Measurements from ENCODE around the gene SNAPIN.
A peak's percentile ranks its signal among the peaks of the same experiment; 100 is the strongest.

SNAPIN gene

GRCh38 chr1:153626904-153627714, 31.4 kb upstream of the SNAPIN start, which contains the start of gene S100A13:
Gene S100A13, minus strand, starts transcription at chr1:153627505. Its CDS starts 1,033 bp downstream, at chr1:153626472.
- peak; percentile 86 for DNase-seq (ENCODE audit: extremely low read depth, low read depth)
- TF ChIP-seq, protein P1, sequence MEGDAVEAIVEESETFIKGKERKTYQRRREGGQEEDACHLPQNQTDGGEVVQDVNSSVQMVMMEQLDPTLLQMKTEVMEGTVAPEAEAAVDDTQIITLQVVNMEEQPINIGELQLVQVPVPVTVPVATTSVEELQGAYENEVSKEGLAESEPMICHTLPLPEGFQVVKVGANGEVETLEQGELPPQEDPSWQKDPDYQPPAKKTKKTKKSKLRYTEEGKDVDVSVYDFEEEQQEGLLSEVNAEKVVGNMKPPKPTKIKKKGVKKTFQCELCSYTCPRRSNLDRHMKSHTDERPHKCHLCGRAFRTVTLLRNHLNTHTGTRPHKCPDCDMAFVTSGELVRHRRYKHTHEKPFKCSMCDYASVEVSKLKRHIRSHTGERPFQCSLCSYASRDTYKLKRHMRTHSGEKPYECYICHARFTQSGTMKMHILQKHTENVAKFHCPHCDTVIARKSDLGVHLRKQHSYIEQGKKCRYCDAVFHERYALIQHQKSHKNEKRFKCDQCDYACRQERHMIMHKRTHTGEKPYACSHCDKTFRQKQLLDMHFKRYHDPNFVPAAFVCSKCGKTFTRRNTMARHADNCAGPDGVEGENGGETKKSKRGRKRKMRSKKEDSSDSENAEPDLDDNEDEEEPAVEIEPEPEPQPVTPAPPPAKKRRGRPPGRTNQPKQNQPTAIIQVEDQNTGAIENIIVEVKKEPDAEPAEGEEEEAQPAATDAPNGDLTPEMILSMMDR (IDR thresholded peaks at IDR 0.05; ENCODE audit: low read depth, low read length), result peak; percentile 73

- TF ChIP-seq, protein P1 (IDR thresholded peaks at IDR 0.05; ENCODE audit: low read depth, low read length), result no peak
- DNase-seq (ENCODE audit: extremely low read depth, low read depth), result no peak
Measured at GRCh38 chr1:153627715-153628626, 30.5 kb upstream of the SNAPIN start, which contains the start of gene S100A1. Gene S100A1, plus strand, starts transcription at chr1:153628434. Its CDS starts 2,088 bp downstream, at chr1:153630522.

DNA sequence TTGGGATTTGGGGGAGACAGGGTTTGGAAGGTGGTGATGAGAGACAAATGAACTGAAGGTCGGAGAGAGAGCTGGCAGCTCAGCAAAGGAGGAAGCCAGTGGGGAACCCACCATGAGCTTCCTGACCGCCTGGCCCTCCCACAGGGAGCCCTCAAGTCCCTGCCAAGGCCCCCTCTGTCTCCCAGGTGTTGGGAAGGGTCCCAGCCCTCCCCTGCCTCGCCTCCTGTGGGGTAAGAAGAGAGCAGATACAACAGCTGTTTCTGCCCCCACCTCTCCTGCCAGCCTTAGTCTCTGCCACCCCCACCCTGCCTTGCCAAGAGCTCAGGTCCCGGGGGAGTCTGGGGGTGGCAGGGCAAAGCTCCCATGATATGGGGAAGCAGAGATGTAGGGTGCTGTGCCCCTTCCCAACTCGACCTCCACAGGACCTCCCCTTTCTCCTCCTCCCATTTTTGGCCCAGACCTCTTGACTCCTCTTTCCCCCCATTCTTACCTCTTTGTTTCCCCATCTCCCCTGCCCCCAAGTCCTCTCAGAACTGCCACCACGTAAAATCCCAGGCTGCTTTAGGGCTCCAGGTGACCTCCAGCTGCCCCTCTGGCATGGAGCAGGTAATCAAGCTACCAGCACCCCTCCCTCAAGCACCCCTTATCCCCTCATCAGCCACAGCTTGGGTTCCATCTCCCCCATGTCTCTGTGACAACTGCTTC, 29.7 kb upstream of the SNAPIN start:
- TF ChIP-seq, protein P1 (IDR thresholded peaks at IDR 0.05; ENCODE audit: low read depth, low read length), result no peak
- no peak for DNase-seq (ENCODE audit: extremely low read depth, low read depth)

DNA sequence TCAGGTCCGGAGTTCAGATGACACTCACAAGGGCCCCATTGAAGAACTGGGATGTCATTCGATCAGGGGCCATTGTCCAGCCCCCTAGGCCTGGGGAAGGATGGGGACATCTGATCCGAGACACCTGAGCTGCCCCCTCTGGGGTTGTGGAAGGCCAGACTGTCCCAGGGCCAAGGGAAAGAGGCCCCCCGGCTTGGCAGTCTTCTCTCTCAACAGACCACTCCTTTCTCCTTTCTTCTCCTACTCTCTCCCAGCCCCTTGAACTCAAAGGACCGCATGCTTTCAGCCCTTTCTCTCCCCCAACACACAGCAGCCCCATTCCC, 29.2 kb upstream of the SNAPIN start:
- DNase-seq (ENCODE audit: extremely low read depth, low read depth), result no peak
- TF ChIP-seq, protein P1 (IDR thresholded peaks at IDR 0.05; ENCODE audit: low read depth, low read length), result no peak

DNA sequence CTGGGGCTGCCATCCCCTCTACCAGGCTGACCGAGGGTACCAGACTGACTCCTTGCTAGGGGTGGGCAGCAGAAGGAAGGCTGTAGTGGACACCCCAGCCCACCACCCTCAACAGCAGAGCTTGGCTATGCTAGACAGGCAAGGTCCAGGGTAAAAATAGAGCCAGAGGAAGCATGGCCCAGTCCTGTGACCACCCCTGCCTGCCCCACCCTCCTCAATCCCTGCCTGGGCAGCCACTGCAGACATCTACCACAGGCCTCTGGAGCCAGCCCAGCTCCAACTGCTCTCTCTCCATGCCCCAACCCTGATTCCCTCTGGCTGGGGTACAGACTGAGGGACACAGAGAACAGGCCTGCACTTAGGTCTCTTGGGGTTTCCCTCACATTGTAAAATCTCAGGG, 28.5 kb upstream of the SNAPIN start:
- DNase-seq (ENCODE audit: extremely low read depth, low read depth), result no peak

DNA sequence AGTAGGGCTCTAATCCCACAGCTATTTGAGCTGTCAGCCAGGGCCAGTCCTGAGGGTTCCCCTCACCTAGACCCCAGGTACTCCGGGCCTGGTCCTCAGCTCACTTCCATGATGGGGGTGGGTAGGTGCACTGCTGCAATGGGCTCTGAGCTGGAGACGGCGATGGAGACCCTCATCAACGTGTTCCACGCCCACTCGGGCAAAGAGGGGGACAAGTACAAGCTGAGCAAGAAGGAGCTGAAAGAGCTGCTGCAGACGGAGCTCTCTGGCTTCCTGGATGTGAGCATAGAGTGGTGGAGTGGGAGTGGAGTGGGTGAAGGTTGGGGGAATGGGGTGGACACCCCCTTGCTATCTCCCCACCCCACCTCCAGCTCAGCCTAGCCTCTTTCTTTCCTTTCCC, 28.1 kb upstream of the SNAPIN start:
- no peak for DNase-seq (ENCODE audit: extremely low read depth, low read depth)
- TF ChIP-seq, protein P1 (IDR thresholded peaks at IDR 0.05; ENCODE audit: low read depth, low read length), result no peak

More for the DNA sequence above, 28.5 kb upstream of the SNAPIN start:
- TF ChIP-seq, protein P1 (IDR thresholded peaks at IDR 0.05; ENCODE audit: low read depth, low read length), result no peak
